GM12873 (cell line): ENCODE measurements around the gene DVL2.

Source experiments
- CTCF ChIP-seq: IDR thresholded peaks from 2 replicates; pipeline ENCODE4 v1.5.1; 2012; ENCODE audit warnings: low read depth, mild to moderate bottlenecking, moderate library complexity, low read length, control low read depth; ENCODE audit not compliant: insufficient read depth; ENCODE audit errors: missing control alignments

Gene DVL2

GRCh38 chr17:7218758-7219157 is 15.6 kb downstream of the DVL2 start:
- TF ChIP-seq CTCF: no peak

DNA sequence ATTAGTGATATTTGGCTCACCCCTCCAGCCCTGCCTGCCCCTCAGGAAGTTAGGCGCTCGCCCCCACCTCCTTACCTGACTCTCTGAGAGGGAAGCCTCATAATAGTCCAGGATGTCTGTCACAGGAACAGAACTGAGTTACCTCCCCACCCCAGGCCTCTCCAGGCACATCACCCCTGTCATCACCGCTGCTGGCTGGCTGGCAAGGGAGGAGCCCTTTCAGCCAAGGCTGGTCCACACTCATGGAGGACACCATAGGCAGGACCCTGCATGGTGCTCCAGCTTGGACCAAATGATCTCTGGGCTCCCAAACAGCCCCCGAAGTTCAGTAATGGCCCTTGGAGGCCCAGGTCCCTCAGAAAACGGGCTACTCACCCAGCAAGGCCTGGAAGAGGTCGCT is 16.2 kb downstream of the DVL2 start:
- no peak for TF ChIP-seq CTCF

- no peak for TF ChIP-seq CTCF
Observed at GRCh38 chr17:7217113-7217987, 17.0 kb downstream of the DVL2 start.

DNA sequence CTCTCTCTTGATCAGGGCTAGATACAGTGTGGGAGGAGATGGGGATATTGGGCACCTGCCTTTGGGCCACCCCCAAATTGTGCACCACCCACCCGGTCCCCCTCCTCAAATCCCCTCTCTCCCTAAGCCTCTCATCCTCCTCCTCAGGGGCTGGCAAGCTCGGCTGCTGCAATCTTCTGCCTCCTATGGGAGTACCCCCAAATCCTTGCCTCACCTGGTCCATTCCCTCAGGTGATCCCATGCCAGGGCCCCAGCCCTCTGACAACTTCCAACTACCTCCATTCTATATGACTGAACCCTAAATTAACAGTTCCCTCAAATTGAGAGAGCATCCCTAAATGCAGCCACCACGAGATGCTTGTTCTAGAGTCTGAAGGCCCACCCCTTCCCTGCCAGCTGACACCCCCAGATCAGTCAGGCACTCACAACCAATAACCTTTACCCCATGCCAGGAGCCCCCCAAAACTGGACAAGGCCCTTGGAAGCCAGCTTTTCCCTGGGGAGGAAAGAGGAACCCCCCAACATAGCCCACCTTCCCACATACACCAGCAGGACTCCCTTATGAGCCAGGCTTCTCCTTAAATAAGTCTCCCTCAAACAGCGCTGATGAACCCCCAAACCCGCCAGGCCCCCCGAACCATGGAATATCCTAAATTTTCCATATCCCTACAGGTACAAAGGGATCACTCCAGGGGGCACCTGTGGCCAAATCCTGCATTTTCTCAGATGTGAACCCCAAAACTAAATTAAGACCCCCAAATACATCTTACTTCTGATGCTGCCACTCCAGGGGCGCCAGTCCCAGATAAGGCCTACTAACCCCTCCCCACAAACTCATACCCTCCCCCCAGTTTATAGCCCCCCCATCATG is 17.8 kb downstream of the DVL2 start:
- no peak for TF ChIP-seq CTCF

DNA sequence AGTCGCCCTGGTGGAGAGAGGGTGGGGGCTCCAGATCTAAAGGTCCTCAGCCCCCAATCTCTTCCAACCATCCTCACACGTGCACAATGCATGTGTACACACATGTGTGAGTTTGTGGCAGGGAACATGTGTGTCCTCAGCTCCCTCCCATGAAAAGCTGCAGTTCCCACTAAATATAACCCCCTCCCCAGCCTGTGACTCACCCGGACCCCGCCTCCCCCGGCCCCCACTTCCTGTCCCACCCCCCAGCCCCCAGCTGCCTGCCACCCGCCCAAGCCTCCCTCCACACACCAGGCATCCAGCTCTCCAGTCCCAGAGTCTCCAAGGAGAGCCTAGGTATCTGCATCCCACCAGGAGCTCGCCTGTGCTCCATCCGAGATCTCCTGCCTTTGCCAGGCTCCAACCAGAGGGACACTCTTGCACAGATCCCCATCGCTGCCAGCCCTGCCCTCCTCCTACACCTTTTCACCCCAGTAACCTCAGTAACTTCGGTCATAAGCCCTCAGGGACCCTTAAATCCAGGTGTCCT is 18.6 kb downstream of the DVL2 start:
- no peak for TF ChIP-seq CTCF

GRCh38 chr17:7215136-7215638 is 19.1 kb downstream of the DVL2 start:
- TF ChIP-seq CTCF: no peak
